Calu3 (cell line): ENCODE data around the gene COL24A1. TPM values are rescaled to one million over a fixed set of nuclear protein-coding genes. Genes with fewer than 3 reads are reported as not detected.
A peak's percentile ranks its signal among the peaks of the same experiment; 100 is the strongest.

Source experiments
- BruUV-seq: library from RNA; stranded (reverse); fragments of 400-500 nt; replicated peaks from 2 replicates; lab custom pipeline; 2021; lab: Mats Ljungman, UMichigan
- CTCF ChIA-PET: fragments of 300-600 bp; sonication (Branson Sonifier 250); formaldehyde crosslinking; loops from one replicate; lab custom pipeline; 2022; ENCODE audit warnings: antibody characterized with exemption; lab: Charles Lee
- DNase-seq: peaks from one replicate; pipeline ENCODE4 v3.0.0; 2022
- H3K27ac Mint-ChIP-seq: one replicate; pipeline ENCODE4 v1.8.0; 2022; ENCODE audit warnings: mixed read lengths; ENCODE audit not compliant: unreplicated experiment
- H3K27me3 Mint-ChIP-seq: one replicate; pipeline ENCODE4 v1.8.0; 2022; ENCODE audit warnings: mixed read lengths; ENCODE audit not compliant: unreplicated experiment
- H3K36me3 Mint-ChIP-seq: one replicate; pipeline ENCODE4 v1.8.0; 2022; ENCODE audit warnings: mild to moderate bottlenecking, moderate library complexity, mixed read lengths; ENCODE audit not compliant: insufficient read depth, unreplicated experiment
- H3K4me1 Mint-ChIP-seq: one replicate; pipeline ENCODE4 v1.8.0; 2022; ENCODE audit warnings: mild to moderate bottlenecking, low read depth, mixed read lengths; ENCODE audit not compliant: unreplicated experiment
- H3K4me3 Mint-ChIP-seq: one replicate; pipeline ENCODE4 v1.8.0; 2022; ENCODE audit warnings: mild to moderate bottlenecking, low read depth, moderate library complexity, mixed read lengths; ENCODE audit not compliant: unreplicated experiment
- H3K9me3 Mint-ChIP-seq: one replicate; pipeline ENCODE4 v1.8.0; 2022; ENCODE audit warnings: low read depth, mixed read lengths; ENCODE audit not compliant: unreplicated experiment
- intact Hi-C: fragments of 100-400 bp; cut with micrococcal nuclease; formaldehyde crosslinking; loops from one replicate; pipeline ENCODE4 v1.10.0; 2022; ENCODE audit not compliant: unreplicated experiment
- total RNA-seq: library from RNA; stranded (reverse); gene quantifications from 2 replicates; pipeline ENCODE4 v1.2.3, GENCODE V29; 2022
- TF ChIP-seq, protein P1 (sequence below): fragments of 200-600 bp; IDR thresholded peaks from one replicate; pipeline ENCODE4 v1.8.0; 2022; ENCODE audit warnings: antibody characterized with exemption; ENCODE audit not compliant: unreplicated experiment

COL24A1 gene
- total RNA-seq, 1 experiment from 2014 or later, result not detected

DNA sequence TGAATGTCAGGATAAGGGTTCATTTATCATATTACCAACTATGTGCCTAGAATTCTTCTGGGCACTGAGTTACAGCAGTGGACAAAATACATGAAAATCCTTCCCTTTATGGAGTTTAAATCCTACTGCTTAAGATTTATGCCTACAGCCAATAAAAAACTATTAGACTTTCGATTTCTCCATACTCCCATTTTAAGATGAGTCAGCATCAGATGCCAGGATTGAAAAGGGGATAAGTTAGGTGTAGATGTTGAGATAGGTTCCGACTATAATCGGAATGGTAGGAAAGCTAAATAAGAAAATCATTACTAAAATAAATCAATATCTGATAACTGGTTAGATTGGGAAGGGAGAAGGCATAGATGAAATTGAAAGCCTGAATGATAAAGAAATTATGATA is 3.2 kb upstream of the COL24A1 start:
- Mint-ChIP-seq H3K9me3 (no peaks in the 10 kb centered on the region), H3K4me3 (no peak overlapping the region), H3K36me3 (no peaks in the 10 kb centered on the region), H3K27me3 (peaks cover 63% of the 10 kb centered on the region), H3K27ac (no peak overlapping the region), H3K4me1 (peaks cover 7% of the 10 kb centered on the region)
- no TSS peak for BruUV-seq
- no peak for DNase-seq
- intact Hi-C loops, result loop anchor here (10.0 kb wide), 1 partner anchor 425 kb away; no protein-coding TSS in a partner anchor
- TF ChIP-seq, protein P1, sequence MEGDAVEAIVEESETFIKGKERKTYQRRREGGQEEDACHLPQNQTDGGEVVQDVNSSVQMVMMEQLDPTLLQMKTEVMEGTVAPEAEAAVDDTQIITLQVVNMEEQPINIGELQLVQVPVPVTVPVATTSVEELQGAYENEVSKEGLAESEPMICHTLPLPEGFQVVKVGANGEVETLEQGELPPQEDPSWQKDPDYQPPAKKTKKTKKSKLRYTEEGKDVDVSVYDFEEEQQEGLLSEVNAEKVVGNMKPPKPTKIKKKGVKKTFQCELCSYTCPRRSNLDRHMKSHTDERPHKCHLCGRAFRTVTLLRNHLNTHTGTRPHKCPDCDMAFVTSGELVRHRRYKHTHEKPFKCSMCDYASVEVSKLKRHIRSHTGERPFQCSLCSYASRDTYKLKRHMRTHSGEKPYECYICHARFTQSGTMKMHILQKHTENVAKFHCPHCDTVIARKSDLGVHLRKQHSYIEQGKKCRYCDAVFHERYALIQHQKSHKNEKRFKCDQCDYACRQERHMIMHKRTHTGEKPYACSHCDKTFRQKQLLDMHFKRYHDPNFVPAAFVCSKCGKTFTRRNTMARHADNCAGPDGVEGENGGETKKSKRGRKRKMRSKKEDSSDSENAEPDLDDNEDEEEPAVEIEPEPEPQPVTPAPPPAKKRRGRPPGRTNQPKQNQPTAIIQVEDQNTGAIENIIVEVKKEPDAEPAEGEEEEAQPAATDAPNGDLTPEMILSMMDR, result no peak
- CTCF ChIA-PET, result no interaction called here

DNA sequence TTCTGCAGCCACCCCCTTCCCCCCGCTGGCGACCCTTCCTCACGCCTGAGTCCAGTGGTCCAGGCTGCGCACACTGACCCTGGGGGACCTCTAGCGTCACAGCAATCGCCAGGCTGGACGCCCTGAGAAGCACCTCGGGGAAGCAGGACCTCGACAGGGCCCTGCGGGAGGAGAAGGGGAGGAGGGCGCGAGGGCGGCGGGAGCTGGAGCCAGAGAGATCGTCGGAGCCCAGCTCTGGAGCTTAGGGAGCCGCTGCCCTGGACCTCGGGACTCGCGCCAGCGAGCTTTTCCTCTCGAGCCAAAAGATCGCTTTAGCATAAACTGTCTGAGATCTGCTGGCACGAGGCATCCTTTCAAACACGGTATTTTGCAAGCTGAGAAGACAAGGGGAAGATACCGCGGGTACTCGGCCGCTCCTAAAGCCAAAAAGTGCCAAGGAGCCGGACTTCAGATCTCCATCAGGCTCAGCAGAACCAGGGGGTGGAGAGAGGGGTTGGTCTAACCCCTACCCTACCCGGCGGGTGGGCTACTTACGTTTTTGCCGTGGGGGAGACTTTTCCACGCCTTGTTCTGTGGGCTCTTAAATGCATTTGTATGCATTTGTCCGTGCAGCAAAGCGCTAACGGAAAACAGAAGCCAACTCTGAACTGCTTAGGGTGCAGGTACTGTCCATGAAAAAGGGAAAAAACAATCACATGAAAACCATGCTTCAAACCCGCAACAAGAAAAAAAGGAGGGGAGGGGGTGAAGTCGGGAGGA is 586 bp downstream of the COL24A1 start:
- peak; percentile 20 for DNase-seq
- intact Hi-C loops, result loop anchor here (10.0 kb wide), 1 partner anchor 421 kb away; no protein-coding TSS in a partner anchor
- CTCF ChIA-PET, result no interaction called here
- Mint-ChIP-seq H3K27me3 (peaks cover 70% of the 10 kb centered on the region), H3K4me3 (peak overlapping the region; percentile 26), H3K4me1 (peaks cover 7% of the 10 kb centered on the region), H3K9me3 (no peaks in the 10 kb centered on the region), H3K36me3 (no peaks in the 10 kb centered on the region), H3K27ac (no peak overlapping the region)
- TF ChIP-seq, protein P1, result no peak
- BruUV-seq, result no TSS peak

DNA sequence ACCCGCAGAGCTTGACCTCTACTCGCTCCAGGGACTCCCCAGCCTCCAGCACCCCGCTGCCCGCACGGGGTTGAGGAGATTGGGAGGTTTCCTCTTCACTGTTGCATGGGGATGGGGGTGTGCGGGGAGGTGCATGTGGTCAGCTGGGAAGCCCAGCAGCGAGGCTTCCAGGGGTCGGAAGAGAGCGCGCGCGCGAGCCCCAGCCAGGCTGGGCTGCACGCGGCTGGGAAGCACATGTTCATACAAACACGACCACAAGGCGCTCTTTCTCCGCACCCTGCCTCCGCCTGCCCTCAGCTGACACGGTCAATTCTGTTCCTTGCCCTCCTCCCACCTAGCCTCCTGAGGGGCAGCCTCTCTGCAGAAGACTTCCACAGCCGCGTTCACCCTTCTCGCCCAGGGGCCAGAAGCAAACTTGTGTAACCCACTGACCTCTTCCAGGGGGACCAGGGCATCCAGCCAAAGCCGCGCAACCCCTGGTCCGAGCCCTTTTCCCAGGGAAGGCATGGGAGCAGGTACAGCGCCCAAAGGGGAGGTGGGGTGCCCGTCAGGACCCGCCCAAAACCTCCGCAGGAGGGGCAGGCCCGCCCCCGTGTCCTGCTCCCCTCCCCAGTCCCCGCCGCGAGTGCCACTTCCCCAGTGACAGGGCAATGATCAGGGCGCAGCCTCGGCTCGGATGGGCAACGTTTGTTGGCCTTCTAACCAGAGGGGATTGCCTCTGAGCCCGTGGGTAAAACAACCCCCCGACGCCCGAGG is 1.3 kb downstream of the COL24A1 start:
- no peak overlapping the region for H3K27ac Mint-ChIP-seq
- no peaks in the 10 kb centered on the region for H3K36me3 Mint-ChIP-seq
- TF ChIP-seq, protein P1, result no peak
- CTCF ChIA-PET, result no interaction called here
- intact Hi-C loops, result loop anchor here (10.0 kb wide), 1 partner anchor 420 kb away; no protein-coding TSS in a partner anchor
- H3K9me3 Mint-ChIP-seq, result no peaks in the 10 kb centered on the region
- BruUV-seq, result no TSS peak
- H3K4me3 Mint-ChIP-seq, result peak overlapping the region; percentile 26
- peaks cover 7% of the 10 kb centered on the region for H3K4me1 Mint-ChIP-seq
- DNase-seq, result no peak
- H3K27me3 Mint-ChIP-seq, result peaks cover 64% of the 10 kb centered on the region

DNA sequence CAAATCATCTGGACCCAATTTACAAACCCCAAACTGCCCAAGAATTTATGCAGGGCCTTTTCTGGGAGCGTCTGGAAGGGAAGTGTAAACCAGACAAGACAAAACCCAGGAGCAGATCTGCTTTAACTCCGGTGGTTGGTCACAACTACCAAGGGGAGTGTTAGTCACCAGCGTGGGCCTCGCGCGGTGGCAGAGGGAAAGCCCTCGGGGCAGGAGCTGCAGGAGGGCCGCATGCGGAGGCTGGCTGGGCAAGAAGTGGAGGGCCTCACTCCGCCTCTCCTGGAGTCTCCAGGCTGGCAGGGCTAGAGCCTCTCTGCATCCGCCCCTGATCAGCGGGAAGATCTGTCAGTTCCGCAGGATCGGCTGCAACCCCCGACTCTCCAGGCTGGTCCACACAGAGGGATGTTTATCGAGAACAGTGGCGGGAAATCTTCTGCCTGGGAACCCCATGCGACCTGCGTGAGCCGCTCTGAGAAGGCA is 2.0 kb downstream of the COL24A1 start:
- H3K4me3 Mint-ChIP-seq, result no peak overlapping the region
- peaks cover 58% of the 10 kb centered on the region for H3K27me3 Mint-ChIP-seq
- no peaks in the 10 kb centered on the region for H3K36me3 Mint-ChIP-seq
- TF ChIP-seq, protein P1, result no peak
- H3K4me1 Mint-ChIP-seq, result peaks cover 7% of the 10 kb centered on the region
- CTCF ChIA-PET, result no interaction called here
- BruUV-seq, result no TSS peak
- no peak overlapping the region for H3K27ac Mint-ChIP-seq
- no peaks in the 10 kb centered on the region for H3K9me3 Mint-ChIP-seq
- no peak for DNase-seq
- intact Hi-C loops, result loop anchor here (10.0 kb wide), 1 partner anchor 420 kb away; no protein-coding TSS in a partner anchor
